HG02840 (cell line): Measurements from ENCODE around the gene OR2T11.
"Not testable (repeated sequence)": the region's sequence is repeated elsewhere in the genome, so short reads cannot be mapped to it uniquely, and the experiment has no call there.

Source experiments
- ATAC-seq: cut with Tn5 transposase; IDR thresholded peaks from one replicate; pipeline ENCODE4 v1.9.1; 2021; ENCODE audit warnings: mild to moderate bottlenecking, moderate library complexity, moderate number of reproducible peaks; ENCODE audit not compliant: unreplicated experiment, low FRiP score

Gene OR2T11

DNA sequence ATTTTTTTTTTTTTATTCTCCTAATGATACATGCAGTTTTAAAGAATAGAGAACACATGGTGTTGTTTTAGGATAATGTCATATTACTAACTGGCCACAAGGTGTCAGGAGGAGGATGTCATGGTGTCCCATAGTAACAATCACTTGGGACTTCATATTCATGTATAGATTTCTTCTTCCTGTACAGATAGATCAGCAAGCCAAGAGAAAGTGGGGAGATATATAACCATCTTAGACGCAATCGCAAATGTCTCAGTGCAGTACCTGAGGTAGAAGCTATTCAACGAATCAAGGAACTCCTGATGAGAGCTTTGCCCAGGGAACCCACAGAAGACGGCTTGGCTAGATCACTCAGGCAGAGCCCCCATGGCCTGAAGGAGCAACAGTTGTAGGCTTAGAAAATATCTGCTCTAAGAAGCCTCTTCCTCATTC lies 12.3 kb downstream of the OR2T11 start:
- peak; percentile 87 for ATAC-seq

DNA sequence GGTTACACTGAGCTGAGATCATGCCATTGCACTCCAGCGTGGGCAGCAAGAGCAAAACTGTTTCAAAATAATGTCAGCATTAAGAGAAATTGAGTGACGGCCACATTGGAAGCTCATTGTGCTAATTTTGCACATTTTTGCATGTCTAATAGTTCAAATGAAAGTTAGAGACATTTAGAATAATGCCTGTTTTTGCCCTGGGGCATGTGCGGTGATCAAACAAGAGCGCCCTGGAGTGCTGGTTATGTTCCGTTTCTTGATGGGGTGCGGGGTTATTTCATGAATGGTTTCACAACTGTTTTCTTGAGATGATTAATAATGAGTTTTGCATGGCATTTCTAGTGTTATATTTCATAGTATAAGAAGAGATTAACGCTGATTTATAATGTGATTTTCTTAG lies 13.1 kb downstream of the OR2T11 start:
- ATAC-seq: no peak

DNA sequence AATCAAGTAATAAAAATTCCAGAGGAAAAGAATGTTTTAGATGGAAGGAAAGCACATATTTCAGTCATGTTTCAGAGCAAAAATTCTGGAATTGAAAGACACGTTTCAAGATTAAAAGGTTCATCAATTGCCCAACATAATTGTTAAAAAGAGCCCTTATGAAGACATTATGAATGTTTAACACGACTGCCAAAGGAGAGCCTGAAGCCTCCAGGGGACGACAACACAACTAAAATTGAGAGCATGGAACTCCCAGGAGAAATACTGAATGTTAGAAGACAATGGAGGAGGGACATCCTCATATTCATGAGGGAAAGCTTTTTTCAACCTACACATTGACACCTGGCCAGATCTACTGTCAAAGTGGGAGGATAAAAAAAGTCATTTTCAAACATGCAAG lies 16.0 kb downstream of the OR2T11 start:
- no peak for ATAC-seq

DNA sequence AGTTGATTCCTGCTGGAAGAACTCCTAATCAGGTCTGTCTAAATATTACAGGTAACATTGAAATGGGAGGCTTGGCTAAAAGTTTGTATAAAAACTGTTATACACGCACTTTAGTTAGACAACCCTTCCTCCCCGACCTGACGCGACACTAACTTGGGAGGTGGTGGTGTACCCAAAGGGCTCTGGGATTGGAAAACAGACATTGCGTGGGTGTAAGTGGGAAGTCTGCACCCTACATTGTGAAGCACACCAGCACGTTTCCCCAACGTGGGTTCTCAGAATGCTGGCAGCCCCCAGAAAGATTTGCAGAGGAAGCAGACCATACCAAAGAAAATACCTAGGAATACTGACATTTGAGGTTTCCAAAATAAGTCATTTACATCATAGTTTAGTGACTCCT lies 16.8 kb downstream of the OR2T11 start:
- no peak for ATAC-seq

DNA sequence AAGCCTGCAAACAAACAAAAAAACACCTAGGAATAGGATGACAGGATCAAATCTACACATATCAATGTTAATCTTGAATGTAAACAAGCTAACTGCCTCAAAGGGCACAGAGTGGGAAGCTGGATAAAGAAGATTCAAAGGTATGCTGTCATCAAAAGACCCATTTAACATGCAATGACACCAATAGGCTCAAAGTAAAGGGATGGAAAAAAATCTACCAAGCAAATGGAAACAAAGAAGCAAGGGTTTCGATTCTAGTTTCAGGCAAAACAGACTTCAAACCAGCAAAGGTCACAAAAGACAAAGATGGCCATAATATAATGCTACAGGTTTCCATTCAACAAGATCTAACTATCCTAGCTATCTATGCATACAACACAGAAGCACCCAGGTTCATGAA lies 21.1 kb downstream of the OR2T11 start:
- peak; percentile 50 for ATAC-seq

DNA sequence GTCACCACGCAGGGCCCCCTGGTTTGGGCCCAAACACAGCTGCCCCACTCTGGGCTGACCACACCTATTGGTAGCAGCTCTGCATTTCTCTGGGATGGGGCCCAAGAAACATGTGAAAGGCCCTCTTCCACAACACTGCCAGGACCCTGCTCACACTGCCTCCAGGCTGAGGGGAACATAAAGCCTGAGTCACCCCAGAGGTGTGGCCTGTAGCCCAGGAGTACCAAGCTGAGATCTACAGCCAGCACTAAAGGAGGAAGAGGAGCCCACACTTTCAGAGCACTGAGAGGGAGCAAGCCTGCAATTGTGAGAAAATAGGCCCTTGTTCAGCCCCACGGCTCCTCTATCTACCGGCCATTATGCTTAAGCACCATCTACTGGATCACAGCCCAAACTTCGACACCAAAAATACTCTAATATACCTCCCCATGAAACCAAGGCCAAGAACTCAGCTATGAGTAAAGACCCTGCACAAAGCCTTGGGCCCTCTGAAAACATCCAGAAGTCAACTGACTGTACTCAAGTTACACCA lies 22.9 kb downstream of the OR2T11 start:
- ATAC-seq: no peak

DNA sequence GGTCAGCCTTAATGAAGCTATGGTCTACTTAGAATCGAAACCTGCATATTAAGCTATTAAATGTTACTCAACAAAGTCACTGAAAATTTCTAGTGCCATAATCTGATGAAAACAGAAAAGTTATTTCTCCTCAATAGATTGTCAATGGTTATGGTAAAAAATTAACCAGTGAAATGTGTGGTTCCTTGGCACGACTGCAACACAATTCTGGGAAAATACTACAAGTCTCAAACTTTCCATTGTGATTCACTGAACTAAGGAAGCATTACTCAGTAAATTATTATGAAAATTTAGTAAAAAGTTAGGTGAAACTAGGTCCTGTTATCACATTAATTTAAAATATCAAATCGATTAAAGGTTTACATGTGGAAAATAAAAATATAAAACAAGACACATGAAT lies 24.6 kb downstream of the OR2T11 start:
- no peak for ATAC-seq

DNA sequence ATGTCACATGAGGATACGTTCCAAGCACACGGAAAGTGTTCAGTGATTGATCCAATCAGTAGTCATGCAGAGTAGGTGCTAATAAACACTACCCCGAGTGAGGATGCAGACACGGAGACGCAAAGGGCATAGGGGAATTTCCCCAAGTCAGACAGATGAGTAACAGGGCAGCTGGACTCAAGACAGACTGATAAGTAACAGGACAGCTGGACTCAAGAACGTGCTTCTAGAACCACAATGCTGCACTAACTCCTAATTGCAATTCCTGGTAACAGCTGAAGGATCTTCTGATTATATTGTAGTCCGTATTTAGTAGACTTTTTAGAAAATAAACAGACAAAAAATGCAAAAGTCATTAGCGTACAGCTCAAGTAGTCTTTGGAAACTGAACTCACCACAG lies 35.5 kb downstream of the OR2T11 start:
- ATAC-seq: no peak

DNA sequence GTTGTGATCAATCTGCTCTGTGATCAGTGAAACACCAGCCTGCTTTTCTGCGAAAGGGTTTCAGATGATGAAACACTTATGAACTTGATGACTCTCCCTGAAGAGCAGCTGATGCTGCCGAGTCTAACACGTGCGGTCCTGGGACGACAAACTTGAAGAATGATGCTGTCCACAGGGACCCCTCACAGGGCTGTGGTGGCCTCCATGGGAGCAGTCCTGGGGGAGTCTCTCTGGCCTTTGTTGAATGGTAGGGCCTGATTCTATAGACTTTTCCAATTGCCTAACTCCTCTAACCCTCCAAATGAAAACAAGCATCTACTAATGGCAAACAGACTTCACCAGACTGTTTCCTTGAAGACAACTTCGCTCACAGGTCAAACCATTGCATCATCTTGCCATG lies 37.3 kb downstream of the OR2T11 start, which contains the start of gene OR2T10:
TSS of gene OR2T10 (minus strand) at position 112 of the 400 bp plus-strand sequence. CDS start 3,932 bp downstream, outside the sequence.
- no peak for ATAC-seq

DNA sequence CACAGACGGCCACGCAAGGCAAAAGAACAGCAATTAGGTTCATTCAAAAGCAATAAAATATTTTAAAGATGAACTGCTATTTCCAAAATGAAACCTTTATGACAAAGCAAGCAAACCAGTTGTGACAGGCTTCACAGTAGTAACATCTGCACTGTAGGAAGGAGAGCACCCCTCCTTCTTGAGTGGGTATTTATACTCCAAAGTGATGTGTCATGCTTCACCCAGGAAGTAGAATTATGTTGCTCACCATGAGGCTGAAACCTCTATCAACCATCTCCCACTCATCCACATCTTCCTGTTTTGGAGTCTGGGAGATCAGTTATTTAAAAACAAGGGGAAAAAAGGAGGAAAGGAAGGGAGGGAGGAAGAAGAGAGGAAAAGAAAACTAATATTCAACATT lies 38.3 kb downstream of the OR2T11 start:
- ATAC-seq: no peak

DNA sequence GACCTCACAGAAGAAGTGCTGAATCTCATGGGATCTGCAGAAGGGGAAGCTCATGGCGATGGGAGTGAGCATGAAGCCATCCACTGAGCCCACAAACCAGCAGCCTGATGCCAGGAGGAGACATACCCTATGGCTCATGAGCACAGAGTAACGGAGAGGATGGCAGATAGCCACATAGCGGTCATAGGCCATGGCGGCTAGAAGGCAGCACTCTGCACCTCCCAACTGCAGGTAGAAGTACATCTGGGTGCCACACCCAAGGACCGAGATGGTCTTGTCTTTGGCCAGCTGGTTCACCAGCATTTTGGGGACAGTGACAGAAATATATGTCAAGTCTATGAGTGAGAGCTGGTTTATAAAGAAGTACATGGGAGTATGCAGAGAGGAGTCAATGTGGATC lies 41.7 kb downstream of the OR2T11 start:
- ATAC-seq: no peak

DNA sequence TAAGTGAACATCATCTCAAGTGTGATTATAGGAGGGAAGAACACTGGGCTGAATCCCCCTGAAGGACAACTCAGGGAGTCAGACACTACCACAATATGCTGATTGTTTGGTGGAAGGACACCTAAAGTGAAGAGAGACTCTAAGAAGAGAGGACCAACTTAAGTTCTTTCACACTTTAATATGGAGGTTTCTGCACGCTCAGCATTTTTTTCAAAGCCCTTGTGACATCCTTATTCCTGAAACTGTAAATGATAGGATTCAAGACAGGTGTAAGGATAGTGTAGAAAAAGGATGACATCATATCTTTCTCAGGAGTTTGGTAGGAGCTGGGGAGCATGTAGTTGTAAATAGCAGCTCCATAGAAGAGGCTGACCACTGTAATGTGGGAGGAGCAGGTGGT lies 42.2 kb downstream of the OR2T11 start:
- ATAC-seq: no peak

DNA sequence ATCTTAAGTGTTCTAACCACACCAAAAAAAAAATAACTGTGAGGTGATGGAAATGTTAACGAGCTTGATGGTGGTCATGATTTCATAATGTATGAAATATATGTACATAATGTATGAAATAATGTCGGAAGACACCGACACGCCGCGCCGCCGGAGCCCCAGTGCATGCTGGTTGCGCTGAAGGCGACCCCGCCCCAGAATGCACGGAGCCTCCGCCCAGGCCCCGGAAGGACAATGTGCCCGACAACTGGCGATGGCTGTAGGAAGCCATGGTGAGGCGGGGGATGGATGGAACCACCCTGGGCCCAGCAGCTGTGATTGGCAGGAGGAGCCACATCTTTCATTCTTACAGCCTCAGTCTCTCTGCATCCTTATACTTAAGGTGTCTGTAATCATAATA lies 44.8 kb downstream of the OR2T11 start:
- no peak for ATAC-seq

DNA sequence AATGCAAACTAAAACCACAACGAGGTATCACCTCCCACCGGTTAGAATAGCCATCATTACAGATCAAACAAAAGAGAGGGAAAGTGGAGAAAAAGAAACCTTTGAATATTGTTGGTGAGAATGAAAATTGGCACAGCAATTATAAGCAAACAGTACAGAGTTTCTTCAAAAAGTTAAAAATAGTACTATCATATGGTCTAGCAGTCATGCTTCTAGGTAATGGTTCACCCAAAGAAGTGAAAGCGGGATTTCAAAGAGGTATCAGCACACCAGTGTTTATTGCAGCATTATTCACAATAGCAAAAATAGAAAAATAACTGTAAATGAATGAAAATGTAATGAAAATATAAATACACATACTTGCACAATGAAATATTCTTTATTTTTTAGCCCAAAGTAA lies 45.6 kb downstream of the OR2T11 start:
- no peak for ATAC-seq

DNA sequence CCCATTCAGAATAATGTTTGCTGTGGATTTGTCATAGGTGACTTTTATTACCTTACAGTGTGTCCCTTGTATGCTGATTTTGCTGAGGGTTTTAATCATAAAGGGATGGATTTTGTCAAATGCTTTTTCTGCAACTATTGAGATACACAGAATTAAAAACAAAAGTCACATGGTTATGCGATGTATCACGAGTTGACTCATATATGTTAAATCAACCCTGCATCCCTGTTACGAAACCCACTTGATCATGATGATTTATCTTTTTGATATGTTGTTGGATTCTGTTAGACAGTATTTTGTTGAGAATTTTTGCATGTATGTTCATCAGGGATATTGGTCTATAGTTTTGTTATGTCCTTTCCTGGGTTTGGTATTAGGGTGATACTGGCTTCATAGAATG lies 49.6 kb downstream of the OR2T11 start:
- ATAC-seq: no peak

DNA sequence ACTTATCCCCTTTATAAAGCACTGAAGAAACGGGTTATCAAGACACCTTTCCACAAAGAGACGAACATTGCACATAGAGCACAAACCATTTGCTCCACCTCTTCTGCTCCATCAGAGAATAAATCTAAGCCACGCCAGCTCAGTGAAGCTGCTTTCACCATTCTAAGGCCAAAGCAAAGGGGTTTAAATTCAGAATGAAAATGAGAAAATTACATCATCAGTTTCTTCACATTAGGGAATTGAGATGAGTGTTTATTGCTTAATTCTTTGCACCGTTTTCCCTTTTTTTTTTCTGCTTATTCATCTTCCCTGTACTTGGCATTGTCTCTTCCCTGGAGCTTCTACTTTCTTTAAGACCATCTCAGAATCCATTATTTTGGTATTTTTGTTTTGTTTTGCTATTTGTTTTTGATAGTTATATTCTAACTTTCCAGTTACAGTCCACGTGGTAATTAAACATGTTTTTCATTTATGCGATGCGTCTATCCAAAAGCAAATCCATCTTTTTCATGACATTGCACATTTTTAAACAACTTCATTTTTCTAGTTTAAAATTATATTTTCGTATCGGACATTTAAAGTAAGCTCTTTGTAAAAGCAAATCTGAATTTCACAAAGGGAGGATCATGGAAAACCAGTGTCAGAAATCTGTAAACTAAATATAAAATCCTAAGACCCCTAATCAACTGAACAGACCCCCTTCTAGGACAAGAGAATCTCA lies 58.5 kb downstream of the OR2T11 start:
- no peak for ATAC-seq

DNA sequence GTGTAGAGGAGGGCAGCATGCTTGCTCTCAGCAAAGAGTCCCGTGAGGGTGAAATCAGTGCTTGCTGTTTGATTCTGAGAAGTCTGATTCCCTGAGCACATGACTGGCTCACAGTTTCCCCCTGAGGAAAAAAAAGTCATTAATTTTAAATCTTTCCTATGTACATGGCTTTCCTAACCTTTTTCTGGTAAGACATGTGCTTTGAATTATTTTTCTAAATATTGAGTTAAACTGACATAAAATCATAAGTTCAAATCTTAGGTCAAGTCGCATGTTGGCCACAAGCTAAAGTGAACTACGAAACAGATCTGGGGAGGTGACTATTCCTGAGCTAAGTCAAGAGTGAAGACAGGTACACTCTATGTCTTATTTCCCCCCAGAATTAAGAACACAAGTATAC lies 60.2 kb downstream of the OR2T11 start, which contains the start of gene OR2T34:
TSS of gene OR2T34 (minus strand) at position 101 of the 400 bp plus-strand sequence. CDS start at position 101, 0 bp downstream.
- ATAC-seq: not testable (repeated sequence)

DNA sequence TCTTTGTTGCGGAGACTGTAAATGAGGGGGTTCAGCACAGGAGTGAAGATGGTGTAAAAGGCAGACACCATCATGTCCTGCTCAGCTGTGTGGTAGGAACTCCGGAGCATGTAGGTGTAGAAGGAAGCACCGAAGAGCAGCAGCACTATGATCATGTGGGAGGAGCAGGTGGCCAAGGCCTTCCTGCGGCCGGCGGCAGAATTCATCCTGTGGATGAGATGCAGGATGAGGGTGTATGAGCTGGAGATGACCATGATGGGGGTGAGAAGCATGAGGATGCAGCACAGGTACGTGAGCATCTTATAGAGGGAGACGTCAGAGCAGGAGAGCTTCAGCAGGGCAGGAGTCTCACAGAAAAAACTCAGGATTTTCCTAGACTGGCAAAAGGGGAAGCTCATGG lies 61.0 kb downstream of the OR2T11 start:
- not testable (repeated sequence) for ATAC-seq
